ENCODE results near the gene KCNG2.

Gene KCNG2

GRCh38 chr18:79912409-79912991 is 114.8 kb downstream of the KCNG2 start:
- Histone ChIP-seq H3K79me2 (ENCODE audit: control insufficient read depth, insufficient read depth, low read length, poor library complexity) (no peaks in the 10 kb centered on the region), H2BK5ac (ENCODE audit: low read depth, low read length, poor library complexity) (no peak overlapping the region), H3K4me2 (ENCODE audit: low read length) (no peak overlapping the region), H3K36me3 (ENCODE audit: control insufficient read depth in 1 of 2, insufficient read depth in 2 of 2, low read length in 2 of 2) (peaks cover 14 to 17% of the 10 kb centered on the region in 2 experiments), H2AFZ (ENCODE audit: insufficient read depth, low read length, poor library complexity) (no peak overlapping the region), H3K18ac (ENCODE audit: low read length) (no peak overlapping the region), H2AK5ac (ENCODE audit: low read length) (no peak overlapping the region), H3K23ac (ENCODE audit: low read length) (no peak overlapping the region), H3K9ac (ENCODE audit: low read length) (no peak overlapping the region), H3K4ac (ENCODE audit: low read depth, low read length) (no peak overlapping the region), H3K27me3 (ENCODE audit: insufficient read depth, low read length) (no peaks in the 10 kb centered on the region), H3K79me1 (ENCODE audit: low read length) (no peaks in the 10 kb centered on the region), H3K14ac (ENCODE audit: low read length) (no peak overlapping the region), H3K4me3 (ENCODE audit: low read depth, low read length) (no peak overlapping the region), H4K8ac (ENCODE audit: low read depth, low read length) (no peak overlapping the region), H4K12ac (ENCODE audit: low read depth, low read length) (no peak overlapping the region), H3K9me3 (ENCODE audit: insufficient read depth, low read depth, low read length) (peaks cover 14% of the 10 kb centered on the region), H2BK12ac (ENCODE audit: low read length) (no peak overlapping the region), H3K27ac (ENCODE audit: low read depth, low read length) (no peak overlapping the region), H4K91ac (ENCODE audit: low read depth, low read length) (no peak overlapping the region), H3K4me1 (ENCODE audit: control insufficient read depth in 1 of 2, insufficient read depth in 2 of 2, low read length in 2 of 2) (no peaks in the 10 kb centered on the region), H2BK120ac (ENCODE audit: insufficient read depth, low read length, poor library complexity) (no peak overlapping the region)
- no peak for DNase-seq
- WGBS (ENCODE audit: extremely low coverage, insufficient coverage, insufficient read length): no CpG with 5 or more reads among the region's 20 CpGs

DNA sequence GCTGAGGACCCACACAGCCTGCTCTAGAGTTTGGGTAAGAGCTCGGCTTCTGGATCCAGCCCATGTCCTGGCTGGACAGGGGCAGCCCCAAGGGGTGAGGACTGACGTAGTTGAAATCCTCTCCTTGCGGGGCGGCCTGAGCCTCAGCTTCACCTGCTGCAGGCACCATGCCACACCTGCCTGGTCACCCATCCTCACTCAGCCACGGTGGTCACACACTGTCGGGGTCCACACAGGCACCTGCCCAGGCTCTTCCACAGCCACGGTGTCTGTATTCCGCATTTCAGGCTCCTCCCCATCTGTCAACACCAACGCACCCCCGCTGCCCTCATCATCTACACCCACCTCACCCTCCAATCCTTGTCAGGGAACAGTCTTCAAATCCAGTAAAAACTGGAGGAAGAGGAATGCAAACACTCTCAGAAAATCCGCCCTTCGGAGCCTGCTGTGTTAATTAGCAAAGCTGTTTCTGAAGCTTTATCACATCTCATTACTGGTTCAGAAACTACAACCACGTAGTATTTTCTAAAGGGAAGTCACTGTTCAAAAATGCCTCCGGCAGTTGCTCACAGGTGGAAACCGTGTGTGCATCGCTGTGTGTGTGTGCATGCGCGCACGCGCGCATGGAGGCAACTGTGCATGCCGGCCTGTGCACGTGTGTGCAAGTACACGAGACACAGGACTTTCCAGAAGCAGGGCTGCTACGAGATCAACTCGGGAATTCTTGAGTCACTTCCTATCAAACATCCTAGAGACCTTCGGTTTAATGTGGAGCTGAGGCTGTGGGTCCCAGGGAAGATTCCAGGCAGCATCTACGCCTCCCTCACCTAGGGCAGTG is 115.5 kb downstream of the KCNG2 start:
- no peak overlapping the region for H4K8ac ChIP-seq (ENCODE audit: low read depth, low read length)
- H2BK120ac ChIP-seq (ENCODE audit: insufficient read depth, low read length, poor library complexity): no peak overlapping the region
- H3K27me3 ChIP-seq (ENCODE audit: insufficient read depth, low read length): no peaks in the 10 kb centered on the region
- peaks cover 14 to 17% of the 10 kb centered on the region in 2 experiments for H3K36me3 ChIP-seq (ENCODE audit: control insufficient read depth in 1 of 2, insufficient read depth in 2 of 2, low read length in 2 of 2)
- H3K4ac ChIP-seq (ENCODE audit: low read depth, low read length): no peak overlapping the region
- no peak overlapping the region for H4K91ac ChIP-seq (ENCODE audit: low read depth, low read length)
- no CpG with 5 or more reads among the region's 28 CpGs for whole genome bisulfite sequencing (ENCODE audit: extremely low coverage, insufficient coverage, insufficient read length)
- H3K18ac ChIP-seq (ENCODE audit: low read length): no peak overlapping the region
- H2AK5ac ChIP-seq (ENCODE audit: low read length): no peak overlapping the region
- no peak overlapping the region for H4K12ac ChIP-seq (ENCODE audit: low read depth, low read length)
- no peak overlapping the region for H3K23ac ChIP-seq (ENCODE audit: low read length)
- no peak overlapping the region for H3K14ac ChIP-seq (ENCODE audit: low read length)
- H2AFZ ChIP-seq (ENCODE audit: insufficient read depth, low read length, poor library complexity): no peak overlapping the region
- no peak overlapping the region for H2BK12ac ChIP-seq (ENCODE audit: low read length)
- no peak overlapping the region for H2BK5ac ChIP-seq (ENCODE audit: low read depth, low read length, poor library complexity)
- no peak overlapping the region for H3K9ac ChIP-seq (ENCODE audit: low read length)
- no peaks in the 10 kb centered on the region for H3K79me2 ChIP-seq (ENCODE audit: control insufficient read depth, insufficient read depth, low read length, poor library complexity)
- no peaks in the 10 kb centered on the region for H3K79me1 ChIP-seq (ENCODE audit: low read length)
- no peak overlapping the region for H3K4me3 ChIP-seq (ENCODE audit: low read depth, low read length)
- peaks cover 16% of the 10 kb centered on the region for H3K9me3 ChIP-seq (ENCODE audit: insufficient read depth, low read depth, low read length)
- no peaks in the 10 kb centered on the region for H3K4me1 ChIP-seq (ENCODE audit: control insufficient read depth in 1 of 2, insufficient read depth in 2 of 2, low read length in 2 of 2)
- no peak overlapping the region for H3K27ac ChIP-seq (ENCODE audit: low read depth, low read length)
- no peak overlapping the region for H3K4me2 ChIP-seq (ENCODE audit: low read length)
- no peak for DNase-seq

- H2BK5ac ChIP-seq (ENCODE audit: low read depth, low read length, poor library complexity): no peak overlapping the region
- H2AK5ac ChIP-seq (ENCODE audit: low read length): no peak overlapping the region
- H3K23ac ChIP-seq (ENCODE audit: low read length): no peak overlapping the region
- no peak for DNase-seq
- no peak overlapping the region for H3K27ac ChIP-seq (ENCODE audit: low read depth, low read length)
- H3K27me3 ChIP-seq (ENCODE audit: insufficient read depth, low read length): no peaks in the 10 kb centered on the region
- H3K79me1 ChIP-seq (ENCODE audit: low read length): no peaks in the 10 kb centered on the region
- no peak overlapping the region for H2AFZ ChIP-seq (ENCODE audit: insufficient read depth, low read length, poor library complexity)
- no peak overlapping the region for H2BK120ac ChIP-seq (ENCODE audit: insufficient read depth, low read length, poor library complexity)
- H3K9me3 ChIP-seq (ENCODE audit: insufficient read depth, low read depth, low read length): peaks cover 21% of the 10 kb centered on the region
- peaks cover 23 to 26% of the 10 kb centered on the region in 2 experiments for H3K36me3 ChIP-seq (ENCODE audit: control insufficient read depth in 1 of 2, insufficient read depth in 2 of 2, low read length in 2 of 2)
- no peak overlapping the region for H2BK12ac ChIP-seq (ENCODE audit: low read length)
- H3K4me1 ChIP-seq (ENCODE audit: control insufficient read depth in 1 of 2, insufficient read depth in 2 of 2, low read length in 2 of 2): no peaks in the 10 kb centered on the region
- WGBS (ENCODE audit: extremely low coverage, insufficient coverage, insufficient read length): no CpG with 5 or more reads among the region's 20 CpGs
- no peak overlapping the region for H4K91ac ChIP-seq (ENCODE audit: low read depth, low read length)
- no peak overlapping the region for H4K8ac ChIP-seq (ENCODE audit: low read depth, low read length)
- no peak overlapping the region for H3K4me3 ChIP-seq (ENCODE audit: low read depth, low read length)
- H3K4ac ChIP-seq (ENCODE audit: low read depth, low read length): no peak overlapping the region
- H3K4me2 ChIP-seq (ENCODE audit: low read length): no peak overlapping the region
- H3K9ac ChIP-seq (ENCODE audit: low read length): no peak overlapping the region
- no peak overlapping the region for H3K14ac ChIP-seq (ENCODE audit: low read length)
- no peak overlapping the region for H4K12ac ChIP-seq (ENCODE audit: low read depth, low read length)
- no peaks in the 10 kb centered on the region for H3K79me2 ChIP-seq (ENCODE audit: control insufficient read depth, insufficient read depth, low read length, poor library complexity)
- H3K18ac ChIP-seq (ENCODE audit: low read length): no peak overlapping the region
Measured at GRCh38 chr18:79914614-79915160, 116.9 kb downstream of the KCNG2 start.

GRCh38 chr18:79915161-79916127 is 117.7 kb downstream of the KCNG2 start:
- WGBS (ENCODE audit: extremely low coverage, insufficient coverage, insufficient read length): no CpG with 5 or more reads among the region's 50 CpGs
- no peak overlapping the region for H2AK5ac ChIP-seq (ENCODE audit: low read length)
- H3K9me3 ChIP-seq (ENCODE audit: insufficient read depth, low read depth, low read length): peaks cover 24% of the 10 kb centered on the region
- no peak overlapping the region for H2BK5ac ChIP-seq (ENCODE audit: low read depth, low read length, poor library complexity)
- no peak overlapping the region for H3K27ac ChIP-seq (ENCODE audit: low read depth, low read length)
- H3K9ac ChIP-seq (ENCODE audit: low read length): no peak overlapping the region
- no peak overlapping the region for H3K23ac ChIP-seq (ENCODE audit: low read length)
- H3K4ac ChIP-seq (ENCODE audit: low read depth, low read length): no peak overlapping the region
- no peak overlapping the region for H4K8ac ChIP-seq (ENCODE audit: low read depth, low read length)
- no peak overlapping the region for H4K12ac ChIP-seq (ENCODE audit: low read depth, low read length)
- peaks cover 23 to 26% of the 10 kb centered on the region in 2 experiments for H3K36me3 ChIP-seq (ENCODE audit: control insufficient read depth in 1 of 2, insufficient read depth in 2 of 2, low read length in 2 of 2)
- no peak overlapping the region for H3K4me3 ChIP-seq (ENCODE audit: low read depth, low read length)
- DNase-seq: no peak
- H3K79me2 ChIP-seq (ENCODE audit: control insufficient read depth, insufficient read depth, low read length, poor library complexity): no peaks in the 10 kb centered on the region
- H3K14ac ChIP-seq (ENCODE audit: low read length): no peak overlapping the region
- no peaks in the 10 kb centered on the region for H3K4me1 ChIP-seq (ENCODE audit: control insufficient read depth in 1 of 2, insufficient read depth in 2 of 2, low read length in 2 of 2)
- no peak overlapping the region for H2AFZ ChIP-seq (ENCODE audit: insufficient read depth, low read length, poor library complexity)
- no peak overlapping the region for H3K4me2 ChIP-seq (ENCODE audit: low read length)
- no peaks in the 10 kb centered on the region for H3K27me3 ChIP-seq (ENCODE audit: insufficient read depth, low read length)
- H3K79me1 ChIP-seq (ENCODE audit: low read length): no peaks in the 10 kb centered on the region
- H4K91ac ChIP-seq (ENCODE audit: low read depth, low read length): no peak overlapping the region
- no peak overlapping the region for H3K18ac ChIP-seq (ENCODE audit: low read length)
- H2BK12ac ChIP-seq (ENCODE audit: low read length): no peak overlapping the region
- no peak overlapping the region for H2BK120ac ChIP-seq (ENCODE audit: insufficient read depth, low read length, poor library complexity)

All from trophoblast cell (in vitro differentiated cells and primary cell).